Cerebellar cortex (tissue), 1 donor: Measurements from ENCODE around the gene DENND5A.
"Not testable (repeated sequence)": the region's sequence is repeated elsewhere in the genome, so short reads cannot be mapped to it uniquely, and the experiment has no call there.

ENCODE experiments used
- DNase-seq: peaks from one replicate; pipeline ENCODE4 v3.0.0-alpha.2; 2015; ENCODE audit warnings: low spot score

Gene DENND5A

GRCh38 chr11:9264316-9265210 lies 587 bp downstream of the DENND5A start:
- peak; percentile 36 for DNase-seq

GRCh38 chr11:9263840-9264315 lies 1.3 kb downstream of the DENND5A start:
- DNase-seq: no peak

GRCh38 chr11:9260838-9261146 lies 4.4 kb downstream of the DENND5A start:
- DNase-seq: not testable (repeated sequence)

- DNase-seq: no peak
These were observed 4.9 kb downstream of the DENND5A start for GRCh38 chr11:9259981-9260837.

- DNase-seq: not testable (repeated sequence)
These were observed 6.9 kb downstream of the DENND5A start for GRCh38 chr11:9258279-9258678.

- no peak for DNase-seq
These were observed 10.7 kb downstream of the DENND5A start for GRCh38 chr11:9254416-9254815.

- DNase-seq: no peak
These were observed 12.1 kb downstream of the DENND5A start for GRCh38 chr11:9253086-9253485.

- DNase-seq: no peak
These were observed 13.8 kb downstream of the DENND5A start for GRCh38 chr11:9251311-9251710.

GRCh38 chr11:9250139-9250582 lies 15.0 kb downstream of the DENND5A start:
- no peak for DNase-seq

- no peak for DNase-seq
These were observed 15.9 kb downstream of the DENND5A start for GRCh38 chr11:9249252-9249651.

GRCh38 chr11:9247863-9248262 lies 17.3 kb downstream of the DENND5A start:
- no peak for DNase-seq

- DNase-seq: not testable (repeated sequence)
These were observed 28.9 kb downstream of the DENND5A start for GRCh38 chr11:9236242-9236641.

- DNase-seq: no peak
These were observed 32.7 kb downstream of the DENND5A start for GRCh38 chr11:9232482-9232881.

- DNase-seq: no peak
These were observed 33.3 kb downstream of the DENND5A start for GRCh38 chr11:9231848-9232177.

- DNase-seq: no peak
These were observed 34.9 kb downstream of the DENND5A start for GRCh38 chr11:9230296-9230695.

- no peak for DNase-seq
These were observed 37.1 kb downstream of the DENND5A start for GRCh38 chr11:9228091-9228490.

- DNase-seq: no peak
These were observed 39.3 kb downstream of the DENND5A start for GRCh38 chr11:9225748-9226298.

- DNase-seq: no peak
These were observed 42.5 kb downstream of the DENND5A start for GRCh38 chr11:9222654-9223053.

GRCh38 chr11:9220853-9221252 lies 44.3 kb downstream of the DENND5A start:
- not testable (repeated sequence) for DNase-seq

- no peak for DNase-seq
These were observed 45.6 kb downstream of the DENND5A start for GRCh38 chr11:9219572-9219971.

- DNase-seq: no peak
These were observed 46.0 kb downstream of the DENND5A start for GRCh38 chr11:9219115-9219514.

GRCh38 chr11:9214765-9215164 lies 50.4 kb downstream of the DENND5A start:
- DNase-seq: no peak

GRCh38 chr11:9211322-9211721 lies 53.8 kb downstream of the DENND5A start:
- no peak for DNase-seq
